Umbilical cord (tissue), 2 donors: ENCODE data around the gene ANO1. TPM values are rescaled to one million over a fixed set of nuclear protein-coding genes. Genes with fewer than 3 reads are reported as not detected.

Experiments
- DNase-seq: peaks from one replicate; pipeline ENCODE4 v3.0.0-alpha.2; 2015; ENCODE audit warnings: low spot score
- total RNA-seq: library from RNA; depleted of rRNA; stranded (reverse); fragments of >200 nt; gene quantifications from one replicate; pipeline ENCODE4 v1.2.3, GENCODE V29; 2014; ENCODE audit warnings: low replicate concordance; ENCODE audit not compliant: insufficient read depth

Gene ANO1
- total RNA-seq, 1 donor from 2014 or later, result 4.6 TPM

DNA sequence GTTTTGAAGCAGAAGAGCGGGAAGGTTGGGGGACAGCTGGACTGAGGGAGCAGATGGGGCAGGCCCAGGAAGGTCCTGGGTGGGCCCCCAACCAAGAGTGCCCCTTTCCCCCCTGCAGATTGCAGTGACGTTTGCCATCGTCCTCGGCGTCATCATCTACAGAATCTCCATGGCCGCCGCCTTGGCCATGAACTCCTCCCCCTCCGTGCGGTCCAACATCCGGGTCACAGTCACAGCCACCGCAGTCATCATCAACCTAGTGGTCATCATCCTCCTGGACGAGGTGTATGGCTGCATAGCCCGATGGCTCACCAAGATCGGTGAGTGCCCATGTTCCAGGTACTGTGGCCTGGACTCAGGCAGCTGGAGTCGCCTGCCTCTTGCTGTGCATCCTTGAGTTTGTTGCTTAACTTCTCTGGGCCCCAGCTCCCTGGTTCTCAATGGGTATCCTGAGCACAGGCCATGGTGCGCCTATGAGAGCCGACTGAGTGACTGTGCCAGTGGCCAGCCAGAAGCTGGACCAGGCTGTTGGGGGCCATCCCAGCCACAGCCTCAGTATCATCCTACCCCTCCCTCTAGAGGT lies 83.0 kb downstream of the ANO1 start:
- no peak for DNase-seq

DNA sequence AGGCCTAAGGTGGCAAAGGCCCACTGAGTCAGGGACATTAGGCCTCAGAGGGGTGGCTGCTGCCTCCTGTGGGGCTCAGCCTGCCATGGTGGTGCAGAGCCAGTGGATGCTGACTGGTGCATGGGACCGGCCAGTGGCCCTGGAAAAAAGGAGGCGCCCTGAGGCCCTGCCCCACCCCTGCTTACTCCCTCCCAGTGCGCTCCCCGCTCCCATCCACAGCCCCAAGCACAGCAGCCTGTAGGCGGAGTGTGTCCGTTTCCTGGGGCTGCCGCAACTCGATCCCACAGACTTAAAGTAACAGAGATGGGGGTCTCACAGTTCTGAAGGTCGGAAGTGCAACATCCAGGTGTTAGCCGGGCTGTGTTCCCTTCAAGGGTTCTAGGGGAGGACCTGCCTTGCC lies 86.6 kb downstream of the ANO1 start:
- no peak for DNase-seq

DNA sequence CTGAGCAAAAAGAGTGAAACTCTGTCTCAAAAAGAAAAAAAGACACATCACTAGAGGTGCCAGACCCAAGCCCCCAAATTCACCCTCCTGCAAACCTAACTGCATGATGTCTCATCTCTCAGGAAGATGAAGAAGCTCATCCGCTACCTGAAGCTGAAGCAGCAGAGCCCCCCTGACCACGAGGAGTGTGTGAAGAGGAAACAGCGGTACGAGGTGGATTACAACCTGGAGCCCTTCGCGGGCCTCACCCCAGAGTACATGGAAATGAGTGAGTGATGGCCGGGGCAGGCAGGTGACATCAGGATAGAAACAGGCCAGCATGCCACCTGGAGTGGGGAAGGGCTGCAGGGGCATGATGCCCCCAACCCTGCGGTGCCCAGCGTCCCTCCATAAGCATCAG lies 89.0 kb downstream of the ANO1 start:
- DNase-seq, result no peak

DNA sequence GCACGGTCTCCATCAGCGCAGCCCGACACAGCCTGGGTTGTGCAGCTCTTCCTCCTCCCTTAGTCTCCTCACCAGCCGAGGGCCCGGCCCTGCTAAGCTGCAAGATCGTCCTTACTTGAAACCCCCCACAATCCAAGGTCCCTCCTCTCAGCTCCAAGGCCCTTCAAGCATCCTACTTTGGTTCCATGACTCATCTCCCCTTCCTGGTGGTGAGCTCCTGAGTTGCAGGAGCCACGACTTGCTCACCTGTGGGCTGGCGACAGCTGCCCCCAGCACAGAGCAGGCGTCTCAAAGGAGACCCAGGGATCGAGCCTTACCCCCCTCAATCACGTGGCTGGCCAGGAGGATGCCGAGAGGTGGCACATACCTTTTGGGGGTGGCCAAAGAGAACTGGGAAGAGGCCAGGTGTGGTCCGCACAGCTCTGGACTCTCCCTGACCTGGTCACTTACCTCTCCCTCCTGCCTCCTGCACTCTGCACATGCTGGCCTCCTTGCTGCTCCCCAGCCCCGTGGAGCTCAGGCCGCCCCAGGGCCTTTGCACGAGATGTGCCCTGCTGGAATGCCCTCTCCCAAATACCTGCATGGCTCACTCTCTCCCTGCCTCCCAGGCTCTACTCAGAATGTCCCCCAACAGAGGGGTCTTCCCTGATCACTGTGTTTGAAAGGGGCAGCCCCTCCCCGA lies 89.7 kb downstream of the ANO1 start:
- DNase-seq, result no peak

DNA sequence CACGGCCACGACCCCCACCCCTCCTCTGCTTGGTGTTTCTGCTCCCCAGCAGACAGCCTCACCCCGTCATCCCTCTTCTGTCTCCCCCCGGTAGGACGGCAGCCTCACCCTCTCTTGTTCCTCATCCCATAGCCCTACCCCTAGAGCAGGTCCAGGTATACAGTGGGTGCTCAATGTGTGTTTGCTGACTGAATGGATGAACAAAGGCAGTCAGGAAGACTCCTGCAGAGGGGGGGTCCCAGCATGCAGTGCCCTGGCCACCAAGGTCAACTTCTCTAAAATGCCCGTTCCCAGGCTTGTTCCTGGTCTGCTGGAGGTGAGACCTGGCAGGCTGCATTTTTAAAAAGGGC lies 90.3 kb downstream of the ANO1 start:
- no peak for DNase-seq

DNA sequence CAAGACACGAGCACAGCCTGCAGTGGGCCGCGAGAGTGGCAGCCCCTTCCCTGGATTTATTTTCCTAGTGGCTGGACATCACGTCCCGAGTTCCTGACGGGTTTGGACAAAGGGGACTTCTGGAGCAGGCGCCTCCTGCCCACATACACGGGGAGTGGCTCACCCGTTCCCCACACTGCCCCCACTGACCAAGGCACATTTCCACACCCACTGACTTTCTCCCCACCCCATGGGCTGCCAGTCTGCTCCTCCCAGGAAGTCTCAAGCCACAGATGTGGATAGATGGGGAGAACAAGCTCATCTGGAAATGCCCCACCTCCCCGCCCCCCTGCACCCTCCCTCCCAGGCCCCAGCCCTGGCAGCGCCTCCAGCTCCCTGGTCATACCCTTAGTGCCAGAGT lies 91.0 kb downstream of the ANO1 start:
- no peak for DNase-seq

DNA sequence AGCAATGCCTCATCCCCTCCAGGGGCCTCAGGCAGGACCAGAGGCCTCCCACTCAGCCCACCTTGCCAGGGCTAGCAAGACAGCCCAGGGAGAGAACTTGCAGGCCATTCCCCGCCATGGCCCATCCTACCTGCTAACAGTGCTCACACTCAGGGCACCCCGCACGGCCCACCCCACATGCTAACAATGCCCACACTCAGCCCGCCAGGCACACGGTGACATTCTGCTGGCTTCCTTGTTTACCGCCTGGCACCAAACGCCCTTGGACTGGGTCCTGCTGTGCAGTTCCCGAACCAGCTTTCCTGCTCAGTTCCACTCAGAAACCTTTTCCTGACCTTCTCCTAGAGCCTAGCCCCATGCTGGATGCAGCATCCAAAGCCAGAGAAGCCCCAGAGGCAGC lies 91.5 kb downstream of the ANO1 start:
- no peak for DNase-seq

DNA sequence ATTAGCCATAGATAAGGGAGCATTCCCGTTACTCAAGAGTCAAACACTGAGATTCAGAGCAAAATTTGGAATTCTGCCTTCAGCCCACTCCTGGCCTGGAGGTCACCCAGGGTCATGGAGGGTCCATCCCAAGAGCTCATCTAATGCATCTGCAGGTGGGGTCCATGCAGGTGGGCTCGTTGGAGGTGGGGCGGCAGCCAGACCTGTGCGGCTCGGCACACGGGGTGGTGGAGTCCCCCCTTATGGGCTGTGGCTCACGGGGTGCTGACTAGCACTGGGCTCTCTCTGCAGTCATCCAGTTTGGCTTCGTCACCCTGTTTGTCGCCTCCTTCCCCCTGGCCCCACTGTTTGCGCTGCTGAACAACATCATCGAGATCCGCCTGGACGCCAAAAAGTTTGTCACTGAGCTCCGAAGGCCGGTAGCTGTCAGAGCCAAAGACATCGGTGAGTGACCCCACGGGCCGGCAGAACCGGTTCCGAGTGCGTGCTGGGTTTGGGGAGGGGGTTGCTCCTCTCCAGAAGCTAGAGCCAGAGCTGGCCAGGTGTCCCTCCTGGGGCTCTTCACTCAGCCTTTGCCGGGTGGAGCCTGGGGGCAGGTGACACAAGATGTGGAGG lies 92.6 kb downstream of the ANO1 start:
- no peak for DNase-seq

DNA sequence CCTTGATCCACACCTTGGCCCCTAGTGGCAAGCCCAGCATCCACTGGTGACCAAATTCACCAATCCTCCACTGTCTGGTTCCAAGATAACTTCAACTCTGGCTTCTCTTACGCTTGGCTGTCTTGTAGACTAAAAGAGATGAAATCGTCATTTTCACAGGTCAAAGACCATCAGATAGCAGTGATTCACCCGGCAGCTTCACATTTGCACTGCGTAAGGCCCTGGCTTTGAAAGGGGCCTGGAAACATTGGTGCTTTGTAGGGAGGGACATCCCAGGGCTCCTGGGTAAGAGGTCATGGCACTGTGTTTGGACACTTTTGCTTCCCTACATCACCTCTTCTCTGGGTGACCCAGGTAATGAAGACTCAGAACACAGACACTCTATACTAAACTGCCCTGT lies 94.9 kb downstream of the ANO1 start:
- DNase-seq, result no peak

DNA sequence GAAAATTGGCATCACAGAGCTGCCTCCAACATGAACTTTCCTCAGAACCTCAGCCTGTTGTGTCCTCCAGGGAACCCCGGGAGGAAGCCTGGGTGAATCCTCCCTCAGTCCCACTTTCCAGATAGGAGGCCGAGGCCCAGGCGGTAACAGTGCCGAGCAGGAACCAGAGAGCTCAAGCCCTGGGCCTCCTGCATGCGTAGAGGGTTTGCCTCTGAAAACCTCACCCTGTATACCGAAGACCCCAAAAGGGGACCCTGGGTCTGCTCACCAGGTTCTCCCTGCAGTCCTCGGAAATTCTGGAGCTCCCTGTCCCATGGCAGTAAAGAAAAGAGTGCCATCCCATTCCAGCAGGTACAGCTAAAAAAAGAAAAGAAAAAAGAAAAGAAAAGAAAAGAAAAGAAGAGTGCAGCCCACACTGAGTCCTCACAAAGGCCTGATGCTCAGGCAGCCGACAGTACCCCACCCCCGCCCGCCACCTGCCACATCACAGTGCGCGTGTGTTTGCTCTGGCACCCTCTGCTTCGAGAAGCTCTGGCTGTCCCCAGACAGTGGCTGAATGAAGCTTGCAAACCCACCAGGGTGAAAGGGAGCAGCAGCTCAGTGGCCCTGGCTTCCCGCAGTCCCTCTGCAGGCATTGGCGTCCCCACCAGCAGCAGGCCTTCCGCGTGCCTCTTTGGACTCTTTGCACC lies 96.6 kb downstream of the ANO1 start:
- no peak for DNase-seq

DNA sequence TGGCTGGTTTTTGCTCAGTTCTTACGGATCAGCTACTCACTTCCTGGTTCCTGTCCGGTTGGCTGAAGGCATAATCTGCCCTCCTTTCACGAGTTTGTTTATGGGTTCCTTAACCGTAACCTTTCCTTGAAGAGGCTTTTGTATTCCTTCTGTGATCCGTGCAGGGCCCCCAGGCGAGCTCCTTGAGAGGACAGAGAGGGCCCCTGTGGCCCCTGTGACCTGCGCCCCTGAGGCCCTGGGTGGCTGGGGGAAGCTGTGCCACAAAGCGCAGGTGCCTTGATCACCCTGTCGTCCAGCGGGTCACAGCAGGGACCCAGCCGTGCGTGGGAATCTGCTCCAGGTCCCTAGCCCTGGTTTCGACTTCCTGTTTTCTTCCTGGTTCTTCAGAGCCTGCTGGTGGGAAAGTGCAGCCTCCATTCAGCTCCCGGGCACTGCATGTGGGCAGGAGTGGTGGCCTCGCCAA lies 97.2 kb downstream of the ANO1 start:
- DNase-seq, result no peak

DNA sequence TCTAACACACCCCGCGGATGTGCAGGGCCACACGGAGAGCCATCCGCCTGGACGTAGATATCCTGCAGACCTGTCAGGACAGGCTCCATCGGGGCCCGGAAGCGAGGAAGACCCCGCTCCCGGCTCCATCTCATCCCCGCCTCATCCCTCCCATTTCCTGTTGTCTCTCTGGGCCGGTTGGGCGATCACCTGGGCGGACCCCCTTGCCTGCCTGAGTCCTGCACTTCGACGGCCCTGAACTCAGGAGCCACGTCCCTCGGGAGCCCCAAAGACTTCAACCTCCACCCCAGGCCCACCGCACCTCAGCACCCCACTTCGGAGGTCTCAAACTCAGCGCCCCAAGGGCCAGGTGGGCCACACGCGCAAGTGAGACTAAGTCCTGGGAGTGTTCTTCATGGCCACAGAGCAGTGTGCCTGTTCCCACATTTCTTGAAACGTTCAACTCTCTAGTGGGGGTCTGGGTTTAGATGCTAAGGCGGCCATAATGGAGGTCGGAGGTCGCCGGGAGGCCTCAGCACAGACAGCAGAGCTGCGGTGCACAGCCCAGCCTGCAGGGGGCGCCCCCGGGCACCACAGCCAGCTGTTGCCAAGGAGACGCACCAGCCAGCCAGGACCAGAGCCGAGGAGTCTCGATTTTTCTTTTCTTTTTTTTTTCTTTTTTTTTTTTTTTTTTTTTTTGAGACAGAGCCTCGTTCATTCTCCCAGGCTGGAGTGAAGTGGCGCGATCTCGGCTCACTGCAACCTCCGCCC lies 99.0 kb downstream of the ANO1 start:
- DNase-seq, result no peak

DNA sequence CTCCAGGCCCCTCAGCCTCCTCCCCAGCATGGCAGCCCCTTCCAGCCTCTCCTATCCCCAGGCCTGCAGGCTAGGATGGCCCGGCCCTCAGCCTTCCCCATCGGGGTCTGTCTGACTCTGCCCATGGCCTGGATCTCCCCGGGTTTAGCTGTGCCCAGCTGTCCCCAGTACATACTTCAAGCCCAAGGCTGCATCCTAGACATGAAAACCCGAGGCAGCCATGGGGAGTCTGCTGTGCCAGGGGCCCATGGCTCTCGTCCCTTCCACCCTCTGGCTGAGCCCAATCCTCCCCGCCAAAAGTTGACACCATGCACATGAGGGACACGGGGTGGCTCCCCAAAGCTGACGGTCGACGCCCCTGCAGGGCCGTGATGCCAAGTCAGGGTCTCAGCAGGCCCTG lies 102.8 kb downstream of the ANO1 start:
- no peak for DNase-seq

DNA sequence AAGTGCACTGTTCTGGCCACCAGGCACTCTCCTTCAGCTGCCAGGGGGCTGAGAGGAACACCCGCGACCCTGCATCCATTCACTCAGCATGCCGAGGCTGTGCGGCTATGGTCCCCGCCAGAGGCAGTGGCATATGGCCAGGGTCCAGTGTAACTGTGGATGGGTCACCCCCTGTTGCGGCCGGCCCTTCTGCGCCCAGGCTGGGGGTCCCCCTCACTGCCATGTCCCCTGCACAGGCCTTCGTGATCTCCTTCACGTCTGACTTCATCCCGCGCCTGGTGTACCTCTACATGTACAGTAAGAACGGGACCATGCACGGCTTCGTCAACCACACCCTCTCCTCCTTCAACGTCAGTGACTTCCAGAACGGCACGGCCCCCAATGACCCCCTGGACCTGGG lies 104.1 kb downstream of the ANO1 start:
- DNase-seq, result no peak

DNA sequence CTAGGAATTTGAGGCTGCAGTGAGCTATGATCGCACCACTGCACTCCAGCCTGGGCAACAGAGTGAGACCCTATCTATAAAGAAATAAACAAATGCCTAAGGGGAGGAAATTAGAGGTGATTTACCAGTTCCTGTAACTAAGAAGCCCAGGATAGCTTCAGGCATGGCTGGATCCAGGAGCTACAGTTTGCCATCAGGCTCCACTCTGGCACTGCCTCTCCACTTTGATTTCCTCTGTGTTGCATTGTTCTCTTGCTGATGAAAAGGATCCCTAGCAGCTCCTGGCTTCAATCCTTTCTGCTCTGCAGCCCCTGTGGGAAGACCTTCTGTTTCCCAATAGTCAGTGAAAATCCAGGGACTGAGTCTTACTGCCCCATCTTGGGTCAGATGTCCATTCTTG lies 104.9 kb downstream of the ANO1 start:
- no peak for DNase-seq

DNA sequence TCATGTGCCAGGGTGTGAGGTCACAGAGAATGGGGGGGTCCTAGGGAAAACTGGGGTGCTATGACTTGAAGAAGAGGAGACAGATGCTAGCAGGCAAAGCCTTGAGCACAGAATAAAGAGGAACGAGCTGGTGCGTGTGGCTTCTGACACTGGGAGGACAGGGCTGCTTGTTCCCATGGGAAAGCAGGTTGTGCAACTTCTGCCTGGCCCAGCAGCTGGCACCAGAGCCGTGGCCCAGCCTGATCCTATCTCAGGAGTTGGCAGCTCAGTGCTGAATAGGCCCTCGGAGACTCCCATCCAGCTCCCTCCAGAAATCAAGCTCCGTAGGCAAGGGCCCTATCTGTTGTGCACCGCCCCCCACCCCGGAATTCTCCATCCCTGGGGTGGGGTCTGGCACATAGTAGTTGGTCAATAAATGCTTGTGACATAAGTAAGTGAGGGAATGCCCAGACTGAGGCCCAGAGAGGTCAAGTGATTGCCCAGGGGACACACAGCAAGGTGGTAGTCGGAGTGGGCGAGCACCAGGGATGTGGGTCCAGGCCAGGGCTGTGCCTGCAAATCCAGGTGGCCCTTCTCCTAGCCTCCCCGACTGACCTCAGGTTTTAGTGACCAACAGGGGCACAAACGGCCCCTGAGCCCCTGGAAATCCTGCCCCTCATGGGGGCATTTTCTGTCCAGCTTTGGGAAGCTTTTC lies 105.5 kb downstream of the ANO1 start:
- DNase-seq, result no peak

DNA sequence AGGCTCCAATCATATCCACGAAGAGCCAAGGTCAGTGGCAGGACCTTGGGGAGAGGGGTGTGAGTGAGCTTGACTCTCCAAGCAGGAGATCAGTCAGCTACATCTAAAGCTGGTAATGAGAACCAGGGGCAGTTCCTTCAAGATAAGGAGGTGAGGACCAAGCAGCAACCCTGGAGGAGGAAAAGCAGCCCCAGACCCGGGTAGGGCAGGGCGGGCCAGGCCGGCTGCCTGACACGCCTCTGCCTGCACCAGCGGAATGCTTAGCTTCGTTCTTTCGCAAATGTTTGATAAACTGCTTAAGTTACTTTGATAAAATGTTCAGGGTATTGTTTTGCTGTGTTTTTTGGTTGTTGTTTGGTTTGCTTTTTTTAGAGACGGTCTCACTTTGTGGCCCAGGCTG lies 106.3 kb downstream of the ANO1 start:
- no peak for DNase-seq

DNA sequence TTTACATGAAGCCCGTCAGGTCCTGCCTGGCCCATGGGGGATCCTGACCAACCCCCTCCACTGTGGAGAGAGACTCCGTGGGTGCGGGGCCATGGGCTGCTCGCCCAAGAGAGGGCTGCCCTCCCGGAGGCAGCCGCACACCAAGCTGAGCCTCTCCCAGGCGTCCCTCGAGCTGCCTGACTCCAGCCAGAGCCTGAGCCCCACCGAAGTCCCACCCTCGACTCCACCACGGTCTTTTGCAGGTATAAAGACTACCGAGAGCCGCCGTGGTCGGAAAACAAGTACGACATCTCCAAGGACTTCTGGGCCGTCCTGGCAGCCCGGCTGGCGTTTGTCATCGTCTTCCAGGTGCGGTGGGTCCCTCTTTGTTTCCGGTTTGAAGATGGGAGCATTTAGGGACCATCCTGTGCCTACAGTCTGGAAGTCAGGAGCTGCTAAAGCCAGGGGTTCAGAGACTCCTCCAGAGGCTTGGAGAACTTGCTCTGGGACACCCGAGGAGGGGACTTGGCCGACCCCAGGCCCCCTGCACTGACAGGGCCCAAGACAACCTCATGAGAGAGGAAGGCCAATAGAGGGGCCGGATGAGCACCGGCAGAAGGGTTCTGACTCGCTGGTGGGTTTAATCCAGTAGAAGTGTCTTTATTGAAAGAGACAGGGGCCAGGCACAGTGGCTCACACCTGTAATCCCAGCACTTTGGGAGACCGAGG lies 107.4 kb downstream of the ANO1 start:
- no peak for DNase-seq

DNA sequence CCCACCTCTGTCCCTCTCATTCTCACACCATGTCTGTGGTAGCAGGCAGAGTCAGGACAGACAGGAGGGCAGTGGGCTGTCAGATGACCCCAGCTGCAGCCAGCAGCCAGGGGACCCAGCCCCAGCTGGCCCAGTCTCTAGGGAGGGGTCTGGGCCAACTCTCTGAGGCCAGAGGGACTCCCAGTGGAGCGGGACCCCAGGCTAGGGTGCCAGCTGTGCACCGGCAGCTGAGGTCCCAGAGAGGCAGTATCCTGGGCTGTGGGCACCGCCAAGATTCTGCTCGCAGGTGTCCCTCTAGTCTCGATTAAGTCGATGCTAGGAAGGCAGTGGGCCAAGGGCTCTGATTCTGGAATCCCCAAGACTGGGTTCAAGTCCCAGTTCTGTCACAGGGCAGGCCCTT lies 108.3 kb downstream of the ANO1 start:
- no peak for DNase-seq

DNA sequence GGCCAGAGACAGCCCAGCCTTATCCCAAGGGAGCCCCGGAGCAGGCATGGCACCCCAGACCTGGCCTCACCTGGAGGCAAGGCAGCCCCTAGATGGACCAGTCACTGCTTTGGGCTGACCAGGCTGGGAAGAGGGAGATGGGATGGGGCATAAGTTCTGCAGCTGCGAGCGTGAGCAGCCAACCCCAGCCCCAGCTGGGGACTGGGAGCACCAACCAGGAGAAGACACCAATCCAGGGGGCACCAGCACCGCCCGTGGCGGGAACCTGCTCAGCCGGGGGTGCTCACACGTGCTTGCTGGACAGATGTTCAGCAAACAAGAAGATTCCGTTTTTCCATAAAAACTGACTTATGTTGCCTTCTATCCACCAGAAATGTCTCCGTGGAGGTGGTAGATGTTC lies 108.8 kb downstream of the ANO1 start:
- DNase-seq, result no peak

DNA sequence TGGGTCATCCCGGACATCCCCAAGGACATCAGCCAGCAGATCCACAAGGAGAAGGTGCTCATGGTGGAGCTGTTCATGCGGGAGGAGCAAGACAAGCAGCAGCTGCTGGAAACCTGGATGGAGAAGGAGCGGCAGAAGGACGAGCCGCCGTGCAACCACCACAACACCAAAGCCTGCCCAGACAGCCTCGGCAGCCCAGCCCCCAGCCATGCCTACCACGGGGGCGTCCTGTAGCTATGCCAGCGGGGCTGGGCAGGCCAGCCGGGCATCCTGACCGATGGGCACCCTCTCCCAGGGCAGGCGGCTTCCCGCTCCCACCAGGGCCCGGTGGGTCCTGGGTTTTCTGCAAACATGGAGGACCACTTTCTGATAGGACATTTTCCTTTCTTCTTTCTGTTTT lies 109.7 kb downstream of the ANO1 start:
- no peak for DNase-seq
